GM19193 (cell line): ENCODE results near the gene SH3D21.

Experiments used
- POLR2A ChIP-seq: IDR thresholded peaks from 4 replicates; pipeline ENCODE4 v1.6.1; 2011; ENCODE audit not compliant: insufficient read depth, insufficient read length; ENCODE audit errors: extremely low read depth

The SH3D21 gene

DNA sequence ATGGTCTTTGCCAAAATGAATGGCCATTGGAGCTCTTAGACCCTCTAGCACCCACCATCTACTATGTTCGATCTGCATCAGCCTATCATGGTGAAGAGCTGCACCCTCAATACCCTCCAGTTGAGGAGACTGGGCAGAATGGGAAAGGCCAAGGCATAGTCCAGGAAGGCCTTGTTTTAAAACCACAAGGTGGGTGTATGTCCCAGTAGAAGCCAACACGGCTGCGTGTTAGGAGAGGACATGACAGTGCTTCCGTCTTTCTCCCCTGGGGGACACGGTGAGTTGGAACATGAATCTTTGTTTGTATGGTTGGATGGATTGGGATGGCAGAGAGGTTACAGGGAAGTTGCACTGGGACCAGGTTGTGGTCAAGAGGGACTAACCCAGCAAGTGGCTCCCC lies 18.6 kb upstream of the SH3D21 start:
- TF ChIP-seq POLR2A: no peak

DNA sequence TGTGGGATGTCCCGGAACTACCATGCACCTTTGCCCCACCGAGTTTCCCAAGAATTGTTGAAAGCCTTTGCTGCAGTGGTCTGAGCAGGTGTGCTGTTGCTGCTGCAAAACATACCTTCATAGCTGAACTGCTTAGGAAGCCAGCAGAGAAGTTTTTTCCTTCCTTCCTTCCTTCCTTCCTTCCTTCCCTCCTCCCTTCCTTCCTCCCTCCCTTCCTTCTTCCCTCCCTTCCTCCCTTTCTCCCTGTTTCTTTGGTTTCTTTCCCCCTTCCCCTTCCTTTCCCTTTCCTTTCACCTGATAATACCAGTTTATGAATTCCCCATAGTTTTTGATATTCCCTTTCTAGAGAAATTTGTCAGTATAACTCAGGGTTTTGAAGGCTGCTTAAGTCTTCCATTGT lies 10.8 kb upstream of the SH3D21 start:
- TF ChIP-seq POLR2A: no peak

DNA sequence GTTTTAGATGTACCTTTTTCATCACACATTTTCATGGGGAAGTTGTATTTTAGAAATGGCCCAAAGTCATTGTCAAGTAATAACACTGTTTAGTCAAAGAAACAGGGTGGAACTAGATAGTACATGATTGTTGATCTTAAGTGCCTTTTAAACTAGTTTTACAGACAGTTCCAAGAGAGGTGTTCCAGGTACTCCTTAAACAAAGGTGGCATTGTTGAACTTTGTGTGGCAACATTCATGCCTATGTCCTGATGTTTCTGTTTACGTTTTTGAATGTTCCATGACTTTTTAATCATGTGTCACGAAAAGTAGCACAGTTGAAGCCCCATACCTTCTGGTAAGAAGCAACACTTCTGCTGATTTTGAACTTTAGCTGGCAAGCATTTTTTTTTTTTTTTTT lies 9.1 kb upstream of the SH3D21 start:
- TF ChIP-seq POLR2A: no peak

DNA sequence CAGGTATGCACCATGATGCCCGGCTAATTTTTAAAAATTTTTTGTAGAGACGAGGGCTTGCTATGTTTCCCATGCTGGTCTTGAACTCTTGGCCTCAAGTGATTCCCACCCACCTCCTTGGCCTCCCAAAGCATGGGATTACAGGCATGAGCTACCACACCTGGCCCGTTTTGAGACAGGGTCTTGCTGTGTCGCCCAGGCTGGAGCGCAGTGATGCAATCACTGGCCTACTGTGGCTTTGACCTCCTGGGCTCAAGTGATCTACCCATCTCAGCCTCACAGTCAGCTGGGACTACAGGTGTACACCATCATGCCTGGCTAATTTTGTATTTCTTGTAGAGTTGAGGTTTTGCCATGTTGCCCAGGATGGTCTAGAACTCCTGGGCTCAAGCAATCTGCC lies 7.5 kb upstream of the SH3D21 start:
- TF ChIP-seq POLR2A: no peak

DNA sequence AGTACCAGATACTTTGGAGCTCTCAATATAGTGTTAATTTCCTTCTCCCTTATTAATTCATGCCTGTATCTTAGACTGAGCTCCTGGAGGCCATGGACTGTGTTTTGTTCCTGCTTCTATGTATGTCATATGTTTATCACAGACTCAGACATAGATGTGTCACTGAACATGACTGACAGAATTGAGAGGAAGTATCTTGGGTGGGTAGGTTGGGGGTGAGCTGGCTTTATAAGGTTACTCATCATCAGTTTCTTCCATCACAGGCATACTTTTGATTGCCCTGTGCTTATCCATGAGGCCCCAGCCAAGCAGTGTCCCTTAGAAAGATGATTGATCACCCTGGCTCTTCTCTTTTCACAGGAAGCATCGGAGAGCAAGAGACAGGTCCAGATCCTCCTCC lies 5.6 kb upstream of the SH3D21 start:
- no peak for TF ChIP-seq POLR2A

DNA sequence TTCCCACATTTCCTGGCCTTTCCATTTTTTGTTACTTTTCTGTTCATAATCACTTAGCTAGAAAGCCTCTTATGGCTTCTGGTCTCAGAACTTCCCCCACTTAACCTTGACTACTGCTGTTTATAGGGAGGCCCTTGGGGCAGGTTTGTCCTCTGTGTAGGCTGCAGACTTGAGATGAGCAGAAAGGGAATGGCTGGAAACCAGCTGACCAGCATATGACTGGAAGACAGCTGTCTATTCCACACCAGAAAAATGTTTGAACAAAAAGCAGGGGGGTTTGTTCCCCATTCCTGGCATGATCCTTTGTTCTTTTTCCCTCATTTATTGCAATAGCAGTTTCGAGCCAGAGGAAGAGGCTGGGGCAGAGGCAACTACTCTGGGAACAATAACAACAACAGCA lies 4.9 kb upstream of the SH3D21 start:
- no peak for TF ChIP-seq POLR2A

DNA sequence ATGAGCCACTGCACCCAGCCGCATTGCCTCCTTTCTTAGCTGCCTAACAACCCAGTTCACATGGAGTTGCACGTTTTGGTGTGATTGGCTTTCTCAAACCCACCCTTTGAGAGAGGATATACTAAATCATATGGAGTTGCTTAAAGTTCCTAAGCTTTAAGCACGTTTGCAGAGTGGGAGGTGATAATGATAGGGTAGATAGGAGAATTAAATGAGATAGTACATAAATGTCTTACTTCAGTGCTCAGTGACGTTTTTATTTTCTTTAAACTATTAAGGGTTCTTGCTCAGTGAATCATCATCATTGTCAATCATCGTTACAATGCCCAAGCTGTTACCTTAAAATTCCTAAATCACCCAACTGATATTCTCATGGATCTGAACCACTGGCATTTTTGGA lies 2.9 kb upstream of the SH3D21 start:
- TF ChIP-seq POLR2A: no peak

DNA sequence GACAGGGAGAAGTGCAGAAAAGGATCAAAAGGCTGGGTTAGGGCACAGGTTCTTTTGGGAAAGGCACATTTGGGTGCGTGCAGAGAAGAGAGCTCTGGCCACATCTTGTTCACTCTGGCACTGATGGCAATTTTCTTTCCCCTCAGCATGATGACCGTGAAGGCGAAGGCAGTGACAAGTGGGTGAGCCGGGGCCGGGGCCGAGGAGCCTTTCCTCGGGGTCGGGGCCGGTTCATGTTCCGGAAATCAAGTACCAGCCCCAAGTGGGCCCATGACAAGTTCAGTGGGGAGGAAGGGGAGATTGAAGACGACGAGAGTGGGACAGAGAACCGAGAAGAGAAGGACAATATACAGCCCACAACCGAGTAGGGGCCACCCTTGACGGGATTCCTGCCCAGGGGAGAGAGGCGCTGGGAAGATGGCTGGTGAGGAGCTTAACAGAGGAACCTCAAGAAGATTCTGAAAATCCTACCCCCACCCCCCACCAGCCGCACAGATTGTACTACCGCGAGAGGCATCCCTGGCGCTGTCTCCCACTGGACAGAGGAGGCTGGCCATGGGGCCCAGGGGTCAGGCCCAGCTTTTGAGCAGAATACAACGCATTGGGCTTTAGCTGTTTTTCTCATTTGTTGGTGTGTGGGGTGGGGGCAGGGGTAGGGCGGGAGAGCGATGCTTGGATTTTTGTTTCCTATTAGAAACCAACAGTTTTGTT lies 2.4 kb upstream of the SH3D21 start:
- no peak for TF ChIP-seq POLR2A

DNA sequence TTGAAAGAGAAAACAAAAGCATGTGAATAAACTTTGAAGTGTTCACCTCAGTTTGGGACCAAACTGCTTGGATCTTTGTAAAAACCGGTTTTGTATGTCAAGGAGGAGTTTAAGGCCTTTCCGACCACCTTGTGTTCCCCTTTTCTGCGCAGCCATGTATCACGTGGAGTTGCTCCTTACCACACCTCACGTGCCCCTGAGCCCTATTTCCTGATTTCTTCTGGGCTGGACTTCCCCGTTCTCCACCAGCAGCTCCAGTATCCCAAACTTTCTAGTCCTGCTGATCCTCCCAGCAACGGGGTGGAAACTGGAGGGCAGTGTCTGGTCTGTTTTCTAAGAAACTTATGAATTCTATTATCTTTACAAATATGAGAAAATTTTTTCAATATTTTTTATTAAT lies 1.6 kb upstream of the SH3D21 start:
- no peak for TF ChIP-seq POLR2A

DNA sequence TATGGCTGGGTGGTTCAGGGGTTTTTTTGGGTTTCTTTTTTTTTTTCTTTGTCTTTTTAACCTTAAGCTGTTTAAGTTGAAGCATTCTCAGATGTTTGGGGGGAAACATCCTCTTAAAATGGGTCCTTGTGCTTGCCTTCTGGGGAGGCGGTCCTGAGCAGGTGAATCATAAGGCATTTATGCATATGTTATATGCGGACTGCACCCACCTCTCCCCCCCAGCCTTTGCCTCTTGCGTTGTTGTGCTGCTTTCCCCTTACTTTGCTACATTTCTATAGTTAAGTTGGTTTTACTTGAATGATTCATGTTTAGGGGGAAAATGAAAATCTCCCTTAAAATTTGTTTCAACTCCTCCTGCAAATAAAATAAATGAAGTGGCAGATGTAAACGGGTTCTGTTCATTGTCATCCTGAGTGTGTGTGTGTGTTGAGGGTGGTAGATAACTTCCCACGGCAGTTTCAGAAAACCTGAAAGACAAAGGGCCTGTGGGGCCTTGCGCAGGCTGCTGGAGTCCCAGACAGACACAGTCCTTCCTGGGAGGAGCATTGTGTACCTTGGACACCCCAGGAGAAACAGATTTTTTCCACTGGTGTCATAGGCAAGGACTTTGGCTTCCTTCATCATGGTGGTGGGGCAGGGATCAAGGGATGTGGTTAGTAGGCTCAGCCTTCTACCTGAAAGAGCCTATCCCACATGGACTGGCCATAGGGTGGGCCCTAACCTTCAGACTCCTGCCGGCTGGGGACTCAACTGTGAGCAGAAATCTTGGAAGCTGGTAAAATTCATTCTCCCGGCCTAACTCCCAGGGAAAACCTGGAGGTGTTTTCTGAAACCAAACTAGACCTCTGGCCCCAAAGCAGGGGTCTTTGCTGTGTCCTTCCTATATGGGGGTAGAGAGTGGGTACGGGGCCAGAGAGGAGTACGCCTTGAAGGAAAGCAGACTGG lies 926 bp upstream of the SH3D21 start:
- TF ChIP-seq POLR2A: no peak

DNA sequence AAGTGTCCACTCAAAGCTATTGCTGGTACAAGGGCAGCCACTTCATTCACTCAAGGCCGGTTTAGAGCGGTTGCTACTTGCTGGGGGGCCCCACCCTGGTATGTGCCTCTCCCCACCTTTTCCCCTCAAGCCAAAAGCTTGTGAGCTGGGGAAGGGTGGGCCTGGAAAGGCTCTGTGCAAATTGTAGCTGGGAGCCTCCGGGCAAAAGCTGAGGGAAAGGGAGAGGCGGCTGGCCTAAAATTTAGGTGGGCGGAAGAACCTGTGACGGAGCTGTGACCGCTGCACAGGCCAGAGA lies 306 bp upstream of the SH3D21 start:
- no peak for TF ChIP-seq POLR2A

DNA sequence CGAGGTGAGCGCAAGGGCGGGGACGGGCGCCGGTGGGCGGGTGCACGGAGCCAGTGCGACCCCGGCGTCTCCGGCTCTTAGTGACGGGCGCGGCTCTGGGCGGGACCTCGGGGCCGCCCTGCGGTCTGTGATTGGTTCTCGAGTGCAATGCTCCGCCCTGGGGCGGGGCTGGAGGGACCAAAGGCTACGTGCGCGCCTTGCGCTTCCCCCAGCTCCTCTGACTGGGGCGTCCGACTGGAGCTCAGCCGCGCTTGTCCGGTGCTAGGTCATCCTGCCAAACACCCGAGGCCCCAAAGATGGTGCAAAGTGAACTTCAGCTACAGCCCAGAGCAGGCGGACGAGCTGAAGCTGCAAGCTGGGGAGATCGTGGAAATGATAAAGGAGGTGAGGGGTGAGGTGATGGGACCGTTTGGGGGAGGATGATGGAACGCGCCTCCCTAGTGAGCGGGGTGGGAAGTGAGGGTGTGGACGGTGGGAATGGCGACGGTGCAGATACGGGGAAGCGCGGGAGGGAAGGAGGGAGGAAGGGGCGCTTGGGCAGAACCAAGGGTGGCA lies 811 bp downstream of the SH3D21 start:
- peak; percentile 91 for TF ChIP-seq POLR2A

DNA sequence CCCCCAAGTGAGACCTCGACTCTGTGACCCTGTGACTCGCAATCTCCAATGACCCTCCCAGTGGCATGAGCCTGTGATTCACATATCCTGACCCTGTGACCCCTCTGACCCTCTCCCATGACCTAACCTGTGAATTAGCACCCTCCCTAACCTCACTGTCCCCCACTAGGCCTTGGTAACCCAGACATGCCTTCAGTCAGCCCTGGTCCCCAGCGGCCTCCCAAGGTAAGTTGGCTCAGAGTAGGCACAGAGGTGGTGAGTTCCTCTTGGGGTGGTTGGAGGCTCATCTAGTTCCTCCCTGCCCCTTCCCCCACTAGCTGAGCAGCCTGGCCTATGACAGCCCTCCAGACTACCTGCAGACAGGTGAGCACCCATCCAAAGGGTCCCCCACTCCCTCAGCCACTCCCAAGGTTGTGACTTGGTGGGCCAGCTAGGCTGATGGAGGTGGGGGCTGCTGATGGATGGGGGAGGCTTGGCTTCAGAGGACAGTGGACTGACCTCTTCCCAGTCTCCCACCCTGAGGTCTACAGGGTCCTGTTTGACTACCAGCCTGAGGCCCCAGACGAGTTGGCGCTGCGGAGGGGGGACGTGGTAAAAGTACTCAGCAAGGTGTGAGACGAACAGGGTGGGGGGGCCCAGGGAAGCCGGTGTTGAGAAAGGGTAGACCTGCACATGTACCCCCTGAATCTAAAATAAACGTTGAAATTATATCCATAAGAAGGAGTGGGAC lies 1.6 kb downstream of the SH3D21 start:
- no peak for TF ChIP-seq POLR2A

DNA sequence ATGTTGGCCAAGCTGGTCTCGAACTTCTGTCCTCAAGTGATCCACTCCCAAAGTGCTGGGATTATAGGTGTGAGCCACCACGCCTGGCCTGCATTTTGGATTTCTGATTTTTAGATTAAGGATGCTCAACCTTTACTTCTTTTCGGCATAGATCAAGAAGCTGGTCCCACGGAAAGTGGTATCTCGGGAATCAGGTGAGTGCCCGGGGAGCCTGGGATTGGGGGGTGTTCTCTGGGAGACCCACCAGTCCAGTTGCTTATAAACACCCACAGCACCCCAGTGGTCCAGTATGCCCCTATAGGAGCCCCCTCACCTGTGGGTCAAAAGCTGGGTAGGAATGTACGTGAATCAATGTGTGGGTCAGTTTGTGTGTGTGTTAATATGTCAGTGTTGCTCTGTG lies 3.2 kb downstream of the SH3D21 start:
- no peak for TF ChIP-seq POLR2A

DNA sequence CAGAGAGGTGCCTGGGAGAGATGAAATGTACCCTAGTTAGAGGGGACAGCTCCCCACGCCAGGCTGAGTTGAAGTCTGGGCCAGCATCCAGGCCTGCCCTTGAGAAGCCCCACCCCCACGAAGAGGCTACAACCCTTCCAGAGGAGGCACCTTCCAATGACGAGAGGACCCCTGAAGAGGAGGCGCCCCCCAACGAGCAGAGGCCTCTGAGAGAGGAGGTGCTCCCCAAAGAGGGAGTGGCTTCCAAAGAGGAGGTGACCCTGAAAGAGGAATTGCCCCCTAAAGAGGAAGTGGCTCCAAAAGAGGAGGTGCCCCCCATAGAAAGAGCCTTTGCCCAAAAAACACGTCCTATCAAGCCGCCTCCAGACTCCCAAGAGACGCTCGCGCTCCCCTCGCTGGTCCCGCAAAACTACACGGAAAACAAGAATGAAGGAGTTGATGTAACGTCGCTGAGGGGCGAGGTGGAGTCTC lies 14.2 kb downstream of the SH3D21 start:
- TF ChIP-seq POLR2A: peak; percentile 13
